Measurements from ENCODE around the gene CPA1.

The CPA1 gene

GRCh38 chr7:130425796-130426195, 45.5 kb downstream of the CPA1 start:
- H3K9ac ChIP-seq (ENCODE audit: low read length): no peak overlapping the region
- H3K36me3 ChIP-seq (ENCODE audit: control insufficient read depth, low read depth, low read length): no peaks in the 10 kb centered on the region
- H3K4me3 ChIP-seq (ENCODE audit: low read length): no peak overlapping the region
- no peaks in the 10 kb centered on the region for H3K27me3 ChIP-seq (ENCODE audit: control insufficient read depth, insufficient read depth, low read length)
- H3K27ac ChIP-seq (ENCODE audit: low read length): no peak overlapping the region
- H3K4me1 ChIP-seq (ENCODE audit: control insufficient read depth, low read depth, low read length): peaks cover 18% of the 10 kb centered on the region
- no peaks in the 10 kb centered on the region for H3K9me3 ChIP-seq (ENCODE audit: control insufficient read depth, low read depth, low read length)

GRCh38 chr7:130426564-130426963, 46.3 kb downstream of the CPA1 start:
- Histone ChIP-seq H3K27me3 (ENCODE audit: control insufficient read depth, insufficient read depth, low read length) (no peaks in the 10 kb centered on the region), H3K4me3 (ENCODE audit: low read length) (no peak overlapping the region), H3K9me3 (ENCODE audit: control insufficient read depth, low read depth, low read length) (no peaks in the 10 kb centered on the region), H3K27ac (ENCODE audit: low read length) (no peak overlapping the region), H3K4me1 (ENCODE audit: control insufficient read depth, low read depth, low read length) (peaks cover 13% of the 10 kb centered on the region), H3K9ac (ENCODE audit: low read length) (no peak overlapping the region), H3K36me3 (ENCODE audit: control insufficient read depth, low read depth, low read length) (no peaks in the 10 kb centered on the region)

GRCh38 chr7:130429019-130429418, 48.7 kb downstream of the CPA1 start:
- Histone ChIP-seq H3K4me1 (ENCODE audit: control insufficient read depth, low read depth, low read length) (peaks cover 6% of the 10 kb centered on the region), H3K27ac (ENCODE audit: low read length) (no peak overlapping the region), H3K36me3 (ENCODE audit: control insufficient read depth, low read depth, low read length) (no peaks in the 10 kb centered on the region), H3K27me3 (ENCODE audit: control insufficient read depth, insufficient read depth, low read length) (no peaks in the 10 kb centered on the region), H3K4me3 (ENCODE audit: low read length) (no peak overlapping the region), H3K9me3 (ENCODE audit: control insufficient read depth, low read depth, low read length) (no peaks in the 10 kb centered on the region), H3K9ac (ENCODE audit: low read length) (no peak overlapping the region)

GRCh38 chr7:130430115-130430514, 49.8 kb downstream of the CPA1 start:
- Histone ChIP-seq H3K4me3 (ENCODE audit: low read length) (no peak overlapping the region), H3K9ac (ENCODE audit: low read length) (no peak overlapping the region)

GRCh38 chr7:130430841-130431666, 50.8 kb downstream of the CPA1 start:
- H3K36me3 ChIP-seq (ENCODE audit: control insufficient read depth, low read depth, low read length): no peaks in the 10 kb centered on the region
- H3K9ac ChIP-seq (ENCODE audit: low read length): no peak overlapping the region
- peaks cover 6% of the 10 kb centered on the region for H3K4me1 ChIP-seq (ENCODE audit: control insufficient read depth, low read depth, low read length)
- no peak overlapping the region for H3K27ac ChIP-seq (ENCODE audit: low read length)
- no peaks in the 10 kb centered on the region for H3K9me3 ChIP-seq (ENCODE audit: control insufficient read depth, low read depth, low read length)
- H3K4me3 ChIP-seq (ENCODE audit: low read length): no peak overlapping the region
- H3K27me3 ChIP-seq (ENCODE audit: control insufficient read depth, insufficient read depth, low read length): no peaks in the 10 kb centered on the region

More at GRCh38 chr7:130430115-130430514, 49.8 kb downstream of the CPA1 start:
- H3K9me3 ChIP-seq (ENCODE audit: control insufficient read depth, low read depth, low read length): no peaks in the 10 kb centered on the region
- no peaks in the 10 kb centered on the region for H3K27me3 ChIP-seq (ENCODE audit: control insufficient read depth, insufficient read depth, low read length)
- H3K27ac ChIP-seq (ENCODE audit: low read length): no peak overlapping the region
- H3K36me3 ChIP-seq (ENCODE audit: control insufficient read depth, low read depth, low read length): no peaks in the 10 kb centered on the region
- peaks cover 6% of the 10 kb centered on the region for H3K4me1 ChIP-seq (ENCODE audit: control insufficient read depth, low read depth, low read length)

GRCh38 chr7:130432886-130433285, 52.6 kb downstream of the CPA1 start:
- no peaks in the 10 kb centered on the region for H3K36me3 ChIP-seq (ENCODE audit: control insufficient read depth, low read depth, low read length)
- no peak overlapping the region for H3K4me3 ChIP-seq (ENCODE audit: low read length)
- H3K27me3 ChIP-seq (ENCODE audit: control insufficient read depth, insufficient read depth, low read length): no peaks in the 10 kb centered on the region
- no peak overlapping the region for H3K27ac ChIP-seq (ENCODE audit: low read length)
- no peaks in the 10 kb centered on the region for H3K9me3 ChIP-seq (ENCODE audit: control insufficient read depth, low read depth, low read length)
- peaks cover 6% of the 10 kb centered on the region for H3K4me1 ChIP-seq (ENCODE audit: control insufficient read depth, low read depth, low read length)
- H3K9ac ChIP-seq (ENCODE audit: low read length): no peak overlapping the region

- Histone ChIP-seq H3K9ac (ENCODE audit: low read length) (no peak overlapping the region), H3K36me3 (ENCODE audit: control insufficient read depth, low read depth, low read length) (no peaks in the 10 kb centered on the region), H3K9me3 (ENCODE audit: control insufficient read depth, low read depth, low read length) (no peaks in the 10 kb centered on the region), H3K4me3 (ENCODE audit: low read length) (no peak overlapping the region), H3K27me3 (ENCODE audit: control insufficient read depth, insufficient read depth, low read length) (no peaks in the 10 kb centered on the region), H3K27ac (ENCODE audit: low read length) (no peak overlapping the region), H3K4me1 (ENCODE audit: control insufficient read depth, low read depth, low read length) (peaks cover 6% of the 10 kb centered on the region)
Observed at GRCh38 chr7:130433301-130433700, 53.0 kb downstream of the CPA1 start.

GRCh38 chr7:130435311-130435854, 55.1 kb downstream of the CPA1 start:
- H3K27ac ChIP-seq (ENCODE audit: low read length): no peak overlapping the region

GRCh38 chr7:130436253-130436652, 56.0 kb downstream of the CPA1 start:
- H3K27ac ChIP-seq (ENCODE audit: low read length): no peak overlapping the region
- no peak overlapping the region for H3K9ac ChIP-seq (ENCODE audit: low read length)
- H3K36me3 ChIP-seq (ENCODE audit: control insufficient read depth, low read depth, low read length): no peaks in the 10 kb centered on the region
- H3K27me3 ChIP-seq (ENCODE audit: control insufficient read depth, insufficient read depth, low read length): no peaks in the 10 kb centered on the region
- H3K4me3 ChIP-seq (ENCODE audit: low read length): no peak overlapping the region
- H3K9me3 ChIP-seq (ENCODE audit: control insufficient read depth, low read depth, low read length): no peaks in the 10 kb centered on the region
- peaks cover under 1% of the 10 kb centered on the region for H3K4me1 ChIP-seq (ENCODE audit: control insufficient read depth, low read depth, low read length)

More at GRCh38 chr7:130435311-130435854, 55.1 kb downstream of the CPA1 start:
- H3K9ac ChIP-seq (ENCODE audit: low read length): no peak overlapping the region
- H3K27me3 ChIP-seq (ENCODE audit: control insufficient read depth, insufficient read depth, low read length): no peaks in the 10 kb centered on the region
- no peaks in the 10 kb centered on the region for H3K4me1 ChIP-seq (ENCODE audit: control insufficient read depth, low read depth, low read length)
- H3K9me3 ChIP-seq (ENCODE audit: control insufficient read depth, low read depth, low read length): no peaks in the 10 kb centered on the region
- H3K36me3 ChIP-seq (ENCODE audit: control insufficient read depth, low read depth, low read length): no peaks in the 10 kb centered on the region
- no peak overlapping the region for H3K4me3 ChIP-seq (ENCODE audit: low read length)

All from iPS-18a (cell line).